Epithelial cell of proximal tubule (primary cell): ENCODE data around the gene ZNF76. TPM values are rescaled to one million over a fixed set of nuclear protein-coding genes. Genes with fewer than 3 reads are reported as not detected.

ENCODE experiments used
- DNase-seq: peaks from one replicate; pipeline ENCODE4 v3.0.0-alpha.2; 2011; ENCODE audit warnings: low read depth
- H3K4me3 ChIP-seq: 2 replicates; pipeline ENCODE4 v1.5.1; 2011; ENCODE audit warnings: low read depth, mild to moderate bottlenecking, low read length
- total RNA-seq: library from RNA; depleted of rRNA; stranded (reverse); fragments of >200 nt; gene quantifications from 2 replicates; pipeline ENCODE4 v1.2.3, GENCODE V29; 2015
- TF ChIP-seq, protein P1 (sequence below): conservative IDR thresholded peaks from 2 replicates; pipeline ENCODE4 v1.5.1; 2012; ENCODE audit warnings: low read depth, mild to moderate bottlenecking, low read length

ZNF76 gene
- 11.5 and 15.9 TPM in 2 replicates for total RNA-seq

DNA sequence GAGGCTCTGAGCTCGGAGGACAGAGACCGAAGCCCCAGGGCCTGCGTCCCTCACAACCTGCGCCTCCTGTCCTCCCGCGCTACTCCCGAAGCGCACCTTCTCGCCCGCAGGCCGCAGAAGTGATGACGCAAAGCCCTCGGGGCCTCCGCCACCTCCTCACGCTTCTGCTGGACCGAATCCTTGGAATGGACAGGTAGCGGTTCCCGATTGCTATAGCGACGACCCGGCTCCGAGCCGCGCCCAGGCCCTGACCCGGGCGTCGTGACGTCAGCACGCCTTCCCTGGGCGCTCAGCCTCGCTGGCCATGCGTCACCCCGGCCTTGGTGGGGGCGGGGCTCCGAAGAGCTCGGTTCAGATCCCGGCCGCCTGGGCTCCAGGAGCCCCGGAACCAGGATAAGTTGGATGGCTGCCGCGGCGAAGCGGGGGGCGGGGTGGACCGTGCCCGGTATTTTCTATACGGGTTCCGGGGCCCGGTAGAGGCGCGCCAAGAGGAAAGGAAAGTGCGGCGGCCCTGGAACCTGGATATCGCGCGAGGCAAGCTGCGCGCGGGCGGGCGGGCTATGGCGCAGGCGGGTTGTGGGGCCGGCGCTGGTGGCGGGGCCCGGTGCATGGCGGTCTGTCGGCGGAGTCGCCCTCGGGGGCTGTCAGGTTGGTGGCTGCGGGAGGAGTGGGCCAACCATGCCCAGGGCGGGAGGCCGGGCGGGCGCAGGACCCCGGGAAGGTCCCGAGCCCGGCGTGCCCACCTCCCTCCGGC, at the start of gene ZNF76:
TSS of gene ZNF76 (plus strand) at position 542 of the 754 bp plus-strand sequence. CDS start 21,417 bp downstream, outside the sequence.
- peak; percentile 46 for DNase-seq
- H3K4me3 ChIP-seq: peak within 1 kb of the TSS; percentile 76
- TF ChIP-seq, protein P1, sequence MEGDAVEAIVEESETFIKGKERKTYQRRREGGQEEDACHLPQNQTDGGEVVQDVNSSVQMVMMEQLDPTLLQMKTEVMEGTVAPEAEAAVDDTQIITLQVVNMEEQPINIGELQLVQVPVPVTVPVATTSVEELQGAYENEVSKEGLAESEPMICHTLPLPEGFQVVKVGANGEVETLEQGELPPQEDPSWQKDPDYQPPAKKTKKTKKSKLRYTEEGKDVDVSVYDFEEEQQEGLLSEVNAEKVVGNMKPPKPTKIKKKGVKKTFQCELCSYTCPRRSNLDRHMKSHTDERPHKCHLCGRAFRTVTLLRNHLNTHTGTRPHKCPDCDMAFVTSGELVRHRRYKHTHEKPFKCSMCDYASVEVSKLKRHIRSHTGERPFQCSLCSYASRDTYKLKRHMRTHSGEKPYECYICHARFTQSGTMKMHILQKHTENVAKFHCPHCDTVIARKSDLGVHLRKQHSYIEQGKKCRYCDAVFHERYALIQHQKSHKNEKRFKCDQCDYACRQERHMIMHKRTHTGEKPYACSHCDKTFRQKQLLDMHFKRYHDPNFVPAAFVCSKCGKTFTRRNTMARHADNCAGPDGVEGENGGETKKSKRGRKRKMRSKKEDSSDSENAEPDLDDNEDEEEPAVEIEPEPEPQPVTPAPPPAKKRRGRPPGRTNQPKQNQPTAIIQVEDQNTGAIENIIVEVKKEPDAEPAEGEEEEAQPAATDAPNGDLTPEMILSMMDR: no peak

DNA sequence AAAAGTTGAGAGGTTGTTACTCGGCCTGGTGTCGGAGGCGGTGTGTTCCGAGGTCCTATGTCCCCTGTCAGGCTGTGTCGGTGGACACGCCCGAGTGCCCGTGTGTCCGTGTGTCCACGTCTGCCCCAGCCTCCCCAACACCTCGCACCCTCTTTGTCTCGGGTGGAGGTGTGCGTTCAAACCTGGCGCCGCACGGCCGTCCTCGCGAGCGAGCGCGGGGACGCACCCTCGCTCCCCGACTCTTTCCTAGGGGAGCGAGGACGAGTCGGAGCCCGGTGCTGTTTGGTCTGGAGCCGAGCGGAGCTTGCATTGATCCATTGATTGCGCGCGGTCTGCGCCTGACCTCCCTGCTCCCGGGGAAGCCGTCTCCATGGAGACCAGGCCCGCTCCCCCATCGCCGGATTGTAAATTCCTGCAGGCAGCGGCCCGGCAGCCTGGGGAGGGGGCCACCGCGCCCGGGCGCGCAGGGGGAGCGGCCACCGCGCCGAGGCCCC, 46.2 kb upstream of the ZNF76 start:
- H3K4me3 ChIP-seq: peak overlapping the region; percentile 50
- DNase-seq: no peak
- TF ChIP-seq, protein P1: no peak

DNA sequence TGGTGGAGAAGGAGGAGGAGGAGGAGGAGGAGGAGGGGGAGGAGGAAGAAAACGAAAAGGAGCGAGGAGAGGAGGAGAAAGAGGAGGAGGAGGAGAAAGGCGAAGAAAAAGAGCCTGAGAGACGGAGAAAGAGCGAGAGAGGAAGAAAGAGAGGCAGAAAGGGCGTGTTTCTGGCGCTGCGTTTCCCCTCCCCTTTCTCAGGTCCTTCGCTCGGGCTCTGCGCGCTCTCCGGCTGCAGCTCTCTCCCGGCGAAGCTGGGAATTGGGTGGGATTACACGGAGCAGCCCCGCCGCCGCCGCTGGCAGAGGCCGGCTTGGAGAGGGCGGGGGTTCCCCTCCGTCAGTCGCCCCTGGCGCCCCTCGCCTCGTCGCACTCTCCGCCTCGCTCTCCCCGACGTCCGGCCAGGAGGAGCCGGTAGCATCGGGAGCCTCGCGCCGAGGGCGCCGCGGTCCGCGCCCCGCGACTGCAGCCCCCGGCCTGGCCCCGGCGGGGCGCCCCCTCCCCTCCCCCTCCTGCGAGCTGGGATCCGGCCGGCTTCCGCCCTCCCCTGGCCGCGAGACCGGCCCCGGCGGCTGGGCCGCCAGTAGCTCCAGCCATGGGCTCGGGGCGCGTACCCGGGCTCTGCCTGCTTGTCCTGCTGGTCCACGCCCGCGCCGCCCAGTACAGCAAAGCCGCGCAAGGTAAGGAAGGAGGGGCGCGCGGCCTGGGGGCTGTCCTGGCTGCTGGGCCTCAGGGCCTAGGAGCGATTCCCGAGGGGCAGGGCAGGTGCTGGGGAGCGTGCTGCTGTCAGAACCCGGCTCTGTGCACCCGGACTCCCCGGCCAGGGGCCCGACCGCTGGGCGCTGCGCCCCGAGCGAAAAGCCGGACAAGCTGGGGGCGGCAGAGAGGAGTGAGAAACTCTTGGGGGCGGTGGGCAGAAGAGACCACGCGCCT, 45.4 kb upstream of the ZNF76 start, which contains the start of gene SCUBE3:
TSS of gene SCUBE3 (plus strand) at position 133 of the 933 bp plus-strand sequence. CDS start at position 596, 463 bp downstream.
- DNase-seq: no peak

DNA sequence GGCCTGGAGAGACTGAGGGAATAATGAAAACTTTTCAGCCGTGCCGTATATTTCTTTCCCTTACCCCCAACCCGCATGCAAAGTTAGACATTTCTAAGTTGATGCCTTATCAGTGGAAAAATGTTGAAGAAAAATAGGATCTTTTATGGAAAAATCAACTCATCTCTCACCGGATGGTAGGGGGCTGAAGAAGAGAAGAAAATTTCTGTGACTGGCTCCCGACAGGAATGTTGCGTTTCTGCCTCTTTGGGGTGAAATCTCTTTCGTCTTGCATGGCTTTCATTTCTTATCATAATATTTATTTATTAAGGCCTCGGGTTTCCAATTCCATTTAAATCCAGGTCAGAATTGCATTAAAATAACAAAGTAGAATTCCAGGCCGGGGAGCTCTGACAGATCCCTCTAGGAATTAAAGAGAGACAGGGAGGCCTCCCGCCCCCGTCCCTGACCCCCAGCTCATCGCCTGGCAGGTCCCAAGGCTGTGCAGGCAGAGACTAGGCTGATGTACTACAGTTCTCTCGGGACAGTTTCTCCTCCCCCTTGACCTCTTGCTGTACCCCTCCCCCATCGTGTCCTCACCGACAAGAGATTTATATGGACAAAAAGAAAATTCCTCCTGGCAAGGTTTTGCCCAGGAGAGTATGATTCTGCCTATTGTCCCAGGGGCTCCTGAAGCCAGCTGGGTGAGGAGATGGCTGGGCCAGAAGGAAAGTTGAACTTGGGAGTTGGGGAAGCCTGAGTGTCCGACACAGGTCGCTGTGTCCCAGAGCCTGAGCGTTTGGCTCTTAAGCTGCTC, 44.5 kb upstream of the ZNF76 start:
- DNase-seq: no peak
- TF ChIP-seq, protein P1: no peak
- no peak overlapping the region for H3K4me3 ChIP-seq

More for the DNA sequence above, 45.4 kb upstream of the ZNF76 start, which contains the start of gene SCUBE3:
- H3K4me3 ChIP-seq: peak within 1 kb of the TSS; percentile 50
- TF ChIP-seq, protein P1: no peak

DNA sequence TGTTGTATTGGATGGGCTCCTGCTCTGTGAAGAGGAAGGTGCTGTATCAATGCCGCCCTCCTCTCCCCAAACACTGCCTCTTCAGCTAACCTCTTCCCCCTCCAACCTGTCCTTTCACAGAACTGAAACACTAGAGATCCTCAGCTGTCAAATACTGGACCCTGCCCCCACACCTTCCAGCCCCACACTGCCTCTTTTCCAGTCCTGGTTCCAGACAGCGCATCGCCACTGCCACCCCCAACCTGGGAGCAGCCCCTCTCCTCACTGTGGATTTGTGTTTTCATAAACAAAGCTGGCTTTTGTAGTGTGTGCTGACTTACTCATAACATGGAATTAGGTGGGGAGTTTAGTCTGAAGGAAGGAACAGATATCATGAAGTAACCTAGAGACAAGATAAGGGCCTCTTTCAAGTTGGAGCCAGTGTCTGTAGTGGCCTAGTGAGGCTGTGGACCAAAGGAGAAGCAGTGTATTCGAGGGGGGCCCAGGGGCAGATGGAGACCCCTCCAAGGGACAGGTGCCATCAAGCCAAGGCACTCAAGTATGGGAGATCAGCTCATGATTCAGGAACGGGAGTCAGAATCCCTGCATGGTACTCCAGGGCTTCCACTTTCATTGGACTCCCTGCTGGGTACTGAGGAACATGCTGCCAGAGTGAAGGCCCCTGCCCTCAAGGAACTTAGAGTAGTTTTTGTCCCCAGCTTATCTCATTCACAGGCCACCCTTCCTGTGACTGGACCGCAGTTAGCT, 43.7 kb upstream of the ZNF76 start:
- DNase-seq: no peak
- TF ChIP-seq, protein P1: no peak
- no peak overlapping the region for H3K4me3 ChIP-seq

DNA sequence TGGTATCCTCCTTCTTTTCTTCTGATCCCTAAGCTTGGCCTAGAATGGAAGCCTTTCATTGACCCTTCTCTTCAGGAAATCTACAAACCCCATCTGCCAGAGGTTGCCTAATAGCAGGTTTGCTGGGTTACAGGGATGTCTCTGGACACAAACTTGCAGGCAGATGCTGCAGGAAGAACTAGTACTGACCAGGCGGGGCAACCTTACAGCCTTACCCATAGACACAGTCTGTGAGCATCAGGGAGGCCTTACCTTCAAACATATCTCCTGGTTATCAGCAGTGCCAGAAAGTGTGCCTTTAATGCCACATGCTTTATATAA, 43.2 kb upstream of the ZNF76 start:
- H3K4me3 ChIP-seq: no peak overlapping the region
- DNase-seq: no peak
- TF ChIP-seq, protein P1: no peak
